ENCODE data around the gene LRRC73.

The LRRC73 gene

GRCh38 chr6:43517505-43518357, 7.6 kb upstream of the LRRC73 start:
- no peak for TF ChIP-seq CTCF (conservative IDR thresholded peaks at IDR 0.05; ENCODE audit: low read depth, low read length)
- peak overlapping the region; percentile 87 for H3K4me3 ChIP-seq (ENCODE audit: low read length)

GRCh38 chr6:43516697-43517504, 6.8 kb upstream of the LRRC73 start, which contains the start of the genes POLR1C and YIPF3:
POLR1C (plus strand) TSS chr6:43517089; CDS start chr6:43517110, 21 bp downstream.
YIPF3 (minus strand) TSS chr6:43516926; CDS start chr6:43516807, 119 bp downstream.
- peak within 1 kb of the TSS; percentile 87 for H3K4me3 ChIP-seq (ENCODE audit: low read length)
- peak; percentile 90 for DNase-seq (ENCODE audit: low read depth)
- no peak for TF ChIP-seq CTCF (conservative IDR thresholded peaks at IDR 0.05; ENCODE audit: low read depth, low read length)

More at GRCh38 chr6:43517505-43518357, 7.6 kb upstream of the LRRC73 start:
- DNase-seq (ENCODE audit: low read depth) = no peak

GRCh38 chr6:43516367-43516696, 6.2 kb upstream of the LRRC73 start:
- peak overlapping the region; percentile 87 for H3K4me3 ChIP-seq (ENCODE audit: low read length)
- no peak for TF ChIP-seq CTCF (conservative IDR thresholded peaks at IDR 0.05; ENCODE audit: low read depth, low read length)
- DNase-seq (ENCODE audit: low read depth) = no peak

GRCh38 chr6:43515808-43516207, 5.7 kb upstream of the LRRC73 start:
- no peak for TF ChIP-seq CTCF (conservative IDR thresholded peaks at IDR 0.05; ENCODE audit: low read depth, low read length)

GRCh38 chr6:43511824-43512415, 1.8 kb upstream of the LRRC73 start:
- no peak for TF ChIP-seq CTCF (conservative IDR thresholded peaks at IDR 0.05; ENCODE audit: low read depth, low read length)
- H3K4me3 ChIP-seq (ENCODE audit: low read length) = no peak overlapping the region

More at GRCh38 chr6:43515808-43516207, 5.7 kb upstream of the LRRC73 start:
- no peak for DNase-seq (ENCODE audit: low read depth)
- peak overlapping the region; percentile 87 for H3K4me3 ChIP-seq (ENCODE audit: low read length)

GRCh38 chr6:43510827-43511163, 649 bp upstream of the LRRC73 start:
- H3K4me3 ChIP-seq (ENCODE audit: low read length) = peak overlapping the region; percentile 49

More at GRCh38 chr6:43511824-43512415, 1.8 kb upstream of the LRRC73 start:
- no peak for DNase-seq (ENCODE audit: low read depth)

More at GRCh38 chr6:43510827-43511163, 649 bp upstream of the LRRC73 start:
- no peak for DNase-seq (ENCODE audit: low read depth)
- no peak for TF ChIP-seq CTCF (conservative IDR thresholded peaks at IDR 0.05; ENCODE audit: low read depth, low read length)
